KMS-11 (cell line): Measurements from ENCODE around the gene FOS.

ENCODE experiments used
- H2AFZ ChIP-seq: fragments of 200-600 bp; sonication (generic); 2 replicates; pipeline ENCODE4 v1.6.1; 2016; ENCODE audit warnings: antibody characterized with exemption, mixed run types, low read depth
- H3K27ac ChIP-seq: fragments of 200-600 bp; sonication (generic); 2 replicates; pipeline ENCODE4 v1.6.1; 2016; ENCODE audit warnings: mild to moderate bottlenecking, mixed run types
- H3K27me3 ChIP-seq: fragments of 200-600 bp; sonication (generic); 2 replicates; pipeline ENCODE4 v1.6.1; 2017; ENCODE audit warnings: mild to moderate bottlenecking, low read depth, mixed run types, moderate library complexity; ENCODE audit not compliant: insufficient read depth
- H3K36me3 ChIP-seq: fragments of 200-600 bp; sonication (generic); 2 replicates; pipeline ENCODE4 v1.6.1; 2017; ENCODE audit warnings: mild to moderate bottlenecking, mixed run types; ENCODE audit not compliant: insufficient read depth
- H3K4me1 ChIP-seq: fragments of 200-600 bp; sonication (generic); 2 replicates; pipeline ENCODE4 v1.6.1; 2016; ENCODE audit warnings: mild to moderate bottlenecking, low read depth, mixed run types; ENCODE audit not compliant: poor library complexity, severe bottlenecking
- H3K4me2 ChIP-seq: fragments of 200-600 bp; sonication (generic); 2 replicates; pipeline ENCODE4 v1.7.0; 2016; ENCODE audit warnings: mild to moderate bottlenecking, mixed run types
- H3K4me3 ChIP-seq: fragments of 200-600 bp; sonication (generic); IDR thresholded peaks from 2 replicates; pipeline ENCODE4 v1.6.1; 2017; ENCODE audit warnings: low read depth, low read length, mixed read lengths; ENCODE audit not compliant: insufficient read depth
- H3K79me2 ChIP-seq: fragments of 200-600 bp; sonication (generic); 2 replicates; pipeline ENCODE4 v1.6.1; 2016; ENCODE audit warnings: low read depth, mixed run types; ENCODE audit not compliant: insufficient read depth
- H3K9ac ChIP-seq: fragments of 200-600 bp; sonication (generic); 2 replicates; pipeline ENCODE4 v1.6.1; 2016; ENCODE audit warnings: mild to moderate bottlenecking, mixed run types
- H4K20me1 ChIP-seq: fragments of 200-600 bp; sonication (generic); 2 replicates; pipeline ENCODE4 v1.6.1; 2016; ENCODE audit warnings: mild to moderate bottlenecking, mixed run types; ENCODE audit not compliant: insufficient read depth
- TF ChIP-seq, protein P1 (sequence below): fragments of 200-600 bp; sonication (generic); conservative IDR thresholded peaks from 2 replicates; pipeline ENCODE4 v1.6.1; 2017; ENCODE audit warnings: low read depth, mild to moderate bottlenecking, antibody characterized with exemption, low read length, moderate library complexity, mixed read lengths

FOS gene

DNA sequence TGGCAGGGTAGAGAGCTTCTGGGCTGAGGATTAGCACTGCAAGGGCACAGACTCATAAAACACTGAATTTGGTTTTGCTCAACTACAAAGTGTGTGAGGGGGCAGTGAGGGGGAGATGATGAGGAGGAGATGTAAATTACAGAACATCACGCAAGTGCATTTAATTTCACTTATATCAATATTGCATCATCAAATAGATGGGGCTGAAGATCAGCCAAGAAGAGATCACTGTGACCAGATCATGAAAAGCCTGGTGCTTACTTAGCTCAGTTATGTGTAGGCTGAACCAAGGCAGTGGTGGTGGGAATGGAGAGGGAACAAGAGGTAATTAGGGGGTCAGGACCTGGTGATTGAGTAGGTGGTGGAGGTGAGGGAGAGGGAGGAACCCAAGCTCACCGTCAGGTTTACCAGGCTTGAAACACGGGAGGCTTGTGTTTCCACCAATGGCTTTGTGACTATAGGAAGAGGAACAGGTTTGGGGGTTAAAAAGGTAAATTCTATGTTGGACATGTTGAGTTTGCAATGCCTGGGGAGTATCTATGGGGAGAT lies 11.3 kb downstream of the FOS start:
- H3K36me3 ChIP-seq, result no peaks in the 10 kb centered on the region
- H3K4me3 ChIP-seq, result no peak overlapping the region
- TF ChIP-seq, protein P1, sequence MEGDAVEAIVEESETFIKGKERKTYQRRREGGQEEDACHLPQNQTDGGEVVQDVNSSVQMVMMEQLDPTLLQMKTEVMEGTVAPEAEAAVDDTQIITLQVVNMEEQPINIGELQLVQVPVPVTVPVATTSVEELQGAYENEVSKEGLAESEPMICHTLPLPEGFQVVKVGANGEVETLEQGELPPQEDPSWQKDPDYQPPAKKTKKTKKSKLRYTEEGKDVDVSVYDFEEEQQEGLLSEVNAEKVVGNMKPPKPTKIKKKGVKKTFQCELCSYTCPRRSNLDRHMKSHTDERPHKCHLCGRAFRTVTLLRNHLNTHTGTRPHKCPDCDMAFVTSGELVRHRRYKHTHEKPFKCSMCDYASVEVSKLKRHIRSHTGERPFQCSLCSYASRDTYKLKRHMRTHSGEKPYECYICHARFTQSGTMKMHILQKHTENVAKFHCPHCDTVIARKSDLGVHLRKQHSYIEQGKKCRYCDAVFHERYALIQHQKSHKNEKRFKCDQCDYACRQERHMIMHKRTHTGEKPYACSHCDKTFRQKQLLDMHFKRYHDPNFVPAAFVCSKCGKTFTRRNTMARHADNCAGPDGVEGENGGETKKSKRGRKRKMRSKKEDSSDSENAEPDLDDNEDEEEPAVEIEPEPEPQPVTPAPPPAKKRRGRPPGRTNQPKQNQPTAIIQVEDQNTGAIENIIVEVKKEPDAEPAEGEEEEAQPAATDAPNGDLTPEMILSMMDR, result no peak
- H3K4me1 ChIP-seq, result peaks cover 4% of the 10 kb centered on the region
- no peak overlapping the region for H3K27ac ChIP-seq
- no peaks in the 10 kb centered on the region for H4K20me1 ChIP-seq
- no peaks in the 10 kb centered on the region; the same call in 1 of the 2 replicates for H3K27me3 ChIP-seq
- no peak overlapping the region for H2AFZ ChIP-seq
- H3K4me2 ChIP-seq, result no peak overlapping the region
- no peak overlapping the region for H3K9ac ChIP-seq
- no peaks in the 10 kb centered on the region for H3K79me2 ChIP-seq

DNA sequence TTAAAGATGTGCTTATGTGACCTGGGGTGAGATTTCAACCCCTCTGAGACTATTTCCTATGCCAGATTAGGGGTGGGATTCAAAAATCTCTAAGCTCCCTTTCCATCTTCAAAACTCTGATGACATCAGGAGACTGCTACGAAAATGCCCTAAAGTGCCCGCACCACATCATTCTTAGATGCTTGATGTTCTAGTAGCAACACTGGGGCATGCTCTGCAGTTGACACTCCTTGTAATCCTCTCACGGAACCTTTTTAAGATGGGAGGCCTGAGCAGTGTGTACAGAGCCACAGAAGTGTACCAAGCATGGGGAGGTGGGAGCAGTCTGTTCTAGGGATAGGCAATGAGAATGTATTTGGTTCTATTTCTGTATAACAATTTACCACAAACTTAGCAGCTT lies 12.2 kb downstream of the FOS start:
- H3K27ac ChIP-seq, result no peak overlapping the region
- no peak overlapping the region for H2AFZ ChIP-seq
- no peak overlapping the region for H3K4me3 ChIP-seq
- no peaks in the 10 kb centered on the region for H3K36me3 ChIP-seq
- no peak overlapping the region for H3K4me2 ChIP-seq
- peaks cover 10% of the 10 kb centered on the region for H3K4me1 ChIP-seq
- no peaks in the 10 kb centered on the region for H3K79me2 ChIP-seq
- H3K27me3 ChIP-seq, result no peaks in the 10 kb centered on the region; the same call in 1 of the 2 replicates
- no peaks in the 10 kb centered on the region for H4K20me1 ChIP-seq
- no peak overlapping the region for H3K9ac ChIP-seq
- TF ChIP-seq, protein P1, result no peak

DNA sequence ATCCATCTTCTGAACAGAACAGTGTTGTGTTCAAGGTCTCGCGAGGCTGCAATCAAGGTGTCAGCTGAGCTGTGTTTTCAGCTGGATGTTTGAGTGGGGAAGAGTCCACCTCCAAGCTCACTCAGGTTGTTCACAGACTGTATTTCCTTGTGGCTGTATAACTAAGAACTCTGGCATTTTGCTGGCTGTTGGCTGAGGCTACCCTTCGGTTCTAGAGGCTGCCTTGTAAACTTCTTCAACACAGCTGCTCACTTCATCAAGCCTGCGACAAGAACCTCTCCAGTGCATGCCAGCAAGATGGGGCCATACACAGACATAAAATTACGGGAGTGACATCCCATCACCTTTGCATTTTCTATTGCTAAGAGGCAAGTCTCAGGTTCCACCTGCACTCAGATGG lies 12.7 kb downstream of the FOS start:
- Histone ChIP-seq H3K27ac (no peak overlapping the region), H3K4me3 (no peak overlapping the region), H3K9ac (no peak overlapping the region), H3K27me3 (no peaks in the 10 kb centered on the region; the same call in 1 of the 2 replicates), H4K20me1 (no peaks in the 10 kb centered on the region), H3K4me1 (peaks cover 10% of the 10 kb centered on the region), H3K36me3 (no peaks in the 10 kb centered on the region), H2AFZ (no peak overlapping the region), H3K4me2 (no peak overlapping the region), H3K79me2 (no peaks in the 10 kb centered on the region)
- TF ChIP-seq, protein P1, result no peak

DNA sequence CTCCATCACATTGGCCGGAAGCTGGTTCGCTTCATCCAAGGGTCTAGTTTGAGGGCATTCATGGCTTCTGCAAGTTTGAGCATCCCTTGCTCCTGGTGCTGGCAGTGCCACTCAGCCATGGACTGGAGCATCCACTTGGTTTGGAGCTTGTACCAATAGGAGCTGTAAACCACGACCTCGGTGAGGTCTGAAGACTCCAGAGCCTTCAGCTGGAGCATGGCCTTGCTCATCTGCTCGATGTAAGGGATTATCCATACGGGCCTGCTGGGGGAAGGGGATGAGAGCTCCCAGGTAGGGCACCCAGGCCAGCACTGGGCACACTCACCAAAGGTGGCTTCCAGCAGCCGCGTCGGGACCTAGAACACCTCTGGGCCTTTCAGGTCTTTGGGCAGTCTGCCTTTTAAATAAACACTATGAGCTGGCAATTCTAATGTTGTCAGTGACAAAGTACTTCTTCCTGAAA lies 13.5 kb downstream of the FOS start:
- no peak overlapping the region for H3K27ac ChIP-seq
- no peaks in the 10 kb centered on the region for H3K79me2 ChIP-seq
- TF ChIP-seq, protein P1, result no peak
- H4K20me1 ChIP-seq, result no peaks in the 10 kb centered on the region
- no peak overlapping the region for H3K9ac ChIP-seq
- H3K36me3 ChIP-seq, result no peaks in the 10 kb centered on the region
- H3K4me1 ChIP-seq, result peaks cover 10% of the 10 kb centered on the region
- H3K27me3 ChIP-seq, result no peaks in the 10 kb centered on the region; the same call in 1 of the 2 replicates
- no peak overlapping the region for H3K4me3 ChIP-seq
- H3K4me2 ChIP-seq, result no peak overlapping the region
- H2AFZ ChIP-seq, result no peak overlapping the region
